Measurements from ENCODE around the gene LINGO3. TPM values are rescaled to one million over a fixed set of nuclear protein-coding genes. Genes with fewer than 3 reads are reported as not detected.
A peak's percentile ranks its signal among the peaks of the same experiment; 100 is the strongest.

The LINGO3 gene
- total RNA-seq, 1 experiment from 2014 or later: not detected

DNA sequence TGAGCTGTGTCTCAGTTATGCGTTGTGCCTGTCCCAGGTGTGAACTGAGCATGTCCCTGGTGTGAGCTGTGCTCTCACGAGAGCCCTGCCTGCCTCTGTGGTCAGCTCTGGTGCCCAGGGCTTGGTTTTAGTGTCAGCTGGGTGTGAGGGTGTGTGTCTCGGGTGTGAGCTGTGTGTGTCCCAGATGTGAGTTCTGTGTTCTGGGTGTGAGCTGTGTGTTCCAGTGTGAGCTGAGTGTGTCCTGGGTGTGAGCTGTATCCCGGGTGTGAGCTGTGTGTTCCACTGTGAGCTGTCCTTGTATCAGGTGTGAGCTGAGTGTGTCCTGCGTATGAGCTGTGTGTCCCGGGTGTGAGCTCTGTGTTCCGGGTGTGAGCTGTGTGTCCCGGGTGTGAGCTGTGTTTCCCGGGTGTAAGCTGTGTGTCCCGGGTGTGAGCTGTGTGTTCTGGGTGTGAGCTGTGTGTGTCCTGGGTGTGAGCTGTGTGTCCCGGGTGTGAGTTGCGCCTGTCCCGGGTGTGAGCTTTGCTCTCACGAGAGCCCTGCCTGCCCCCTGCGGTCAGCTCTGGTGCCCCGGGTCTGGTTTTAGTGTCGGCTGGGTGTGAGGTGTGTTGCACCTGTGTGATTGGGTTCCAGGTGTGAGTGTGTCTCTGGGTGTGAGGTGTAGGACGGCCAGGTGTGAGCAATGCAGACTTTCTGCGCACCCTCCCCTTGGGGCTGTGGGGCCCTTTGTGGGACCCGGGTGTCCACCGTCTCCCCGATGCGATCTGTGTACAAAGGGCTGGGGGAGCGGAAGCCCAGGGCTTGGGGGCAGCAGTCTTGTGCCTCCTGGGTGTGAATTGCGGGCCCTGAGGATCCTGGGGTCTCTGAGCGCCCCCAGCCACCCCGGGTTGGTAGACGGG lies 18.9 kb downstream of the LINGO3 start:
- Mint-ChIP-seq H3K36me3 (ENCODE audit: insufficient read depth, unreplicated experiment) (peaks cover 10% of the 10 kb centered on the region), H3K4me1 (ENCODE audit: low read depth, unreplicated experiment) (no peaks in the 10 kb centered on the region), H3K27me3 (ENCODE audit: unreplicated experiment) (peaks cover 45% of the 10 kb centered on the region), H3K4me3 (ENCODE audit: low read depth, unreplicated experiment) (peak overlapping the region; percentile 44), H3K27ac (ENCODE audit: unreplicated experiment) (no peak overlapping the region), H3K9me3 (ENCODE audit: low read depth, unreplicated experiment) (no peaks in the 10 kb centered on the region)
- CTCF ChIA-PET: interaction anchor here (0.6 kb wide), 1 partner anchor 41 kb away, joined by 4 read pairs; no protein-coding TSS in a partner anchor
- TF ChIP-seq, protein P1, sequence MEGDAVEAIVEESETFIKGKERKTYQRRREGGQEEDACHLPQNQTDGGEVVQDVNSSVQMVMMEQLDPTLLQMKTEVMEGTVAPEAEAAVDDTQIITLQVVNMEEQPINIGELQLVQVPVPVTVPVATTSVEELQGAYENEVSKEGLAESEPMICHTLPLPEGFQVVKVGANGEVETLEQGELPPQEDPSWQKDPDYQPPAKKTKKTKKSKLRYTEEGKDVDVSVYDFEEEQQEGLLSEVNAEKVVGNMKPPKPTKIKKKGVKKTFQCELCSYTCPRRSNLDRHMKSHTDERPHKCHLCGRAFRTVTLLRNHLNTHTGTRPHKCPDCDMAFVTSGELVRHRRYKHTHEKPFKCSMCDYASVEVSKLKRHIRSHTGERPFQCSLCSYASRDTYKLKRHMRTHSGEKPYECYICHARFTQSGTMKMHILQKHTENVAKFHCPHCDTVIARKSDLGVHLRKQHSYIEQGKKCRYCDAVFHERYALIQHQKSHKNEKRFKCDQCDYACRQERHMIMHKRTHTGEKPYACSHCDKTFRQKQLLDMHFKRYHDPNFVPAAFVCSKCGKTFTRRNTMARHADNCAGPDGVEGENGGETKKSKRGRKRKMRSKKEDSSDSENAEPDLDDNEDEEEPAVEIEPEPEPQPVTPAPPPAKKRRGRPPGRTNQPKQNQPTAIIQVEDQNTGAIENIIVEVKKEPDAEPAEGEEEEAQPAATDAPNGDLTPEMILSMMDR (IDR thresholded peaks at IDR 0.05; ENCODE audit: unreplicated experiment): no peak
- BruUV-seq (replicated peaks): no TSS peak
- DNase-seq: no peak
- intact Hi-C loops (cut with micrococcal nuclease; ENCODE audit: unreplicated experiment): no loop called here

DNA sequence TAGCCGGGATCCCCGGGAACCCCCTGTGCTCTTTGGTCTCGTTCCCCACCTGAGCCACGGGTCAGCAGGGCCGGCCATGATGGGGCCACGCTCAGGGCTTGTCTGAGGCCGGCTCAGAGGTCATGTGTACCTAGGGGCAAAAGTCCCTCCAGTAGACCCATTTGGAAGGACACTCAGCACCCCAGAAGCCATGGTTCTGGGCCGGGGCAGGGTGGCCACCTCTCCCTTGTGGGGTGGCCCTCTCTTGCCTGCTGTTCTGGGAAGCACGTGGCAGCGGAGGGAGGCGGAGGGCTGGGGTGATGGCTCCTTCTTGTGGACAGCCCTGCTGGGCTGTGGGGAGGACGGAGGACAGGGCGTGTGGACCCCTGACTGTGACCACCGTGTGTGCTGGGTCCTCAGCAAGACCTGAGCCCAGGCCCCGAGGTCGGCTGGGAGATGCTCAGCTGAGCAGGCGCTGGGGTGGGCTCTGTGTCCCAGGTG lies 19.6 kb downstream of the LINGO3 start:
- Mint-ChIP-seq H3K27me3 (ENCODE audit: unreplicated experiment) (peaks cover 38% of the 10 kb centered on the region), H3K27ac (ENCODE audit: unreplicated experiment) (no peak overlapping the region), H3K4me3 (ENCODE audit: low read depth, unreplicated experiment) (peak overlapping the region; percentile 44), H3K36me3 (ENCODE audit: insufficient read depth, unreplicated experiment) (peaks cover 10% of the 10 kb centered on the region), H3K9me3 (ENCODE audit: low read depth, unreplicated experiment) (no peaks in the 10 kb centered on the region), H3K4me1 (ENCODE audit: low read depth, unreplicated experiment) (no peaks in the 10 kb centered on the region)
- TF ChIP-seq, protein P1 (IDR thresholded peaks at IDR 0.05; ENCODE audit: unreplicated experiment): no peak
- CTCF ChIA-PET: no interaction called here
- DNase-seq: no peak
- no TSS peak for BruUV-seq (replicated peaks)
- intact Hi-C loops (cut with micrococcal nuclease; ENCODE audit: unreplicated experiment): no loop called here

DNA sequence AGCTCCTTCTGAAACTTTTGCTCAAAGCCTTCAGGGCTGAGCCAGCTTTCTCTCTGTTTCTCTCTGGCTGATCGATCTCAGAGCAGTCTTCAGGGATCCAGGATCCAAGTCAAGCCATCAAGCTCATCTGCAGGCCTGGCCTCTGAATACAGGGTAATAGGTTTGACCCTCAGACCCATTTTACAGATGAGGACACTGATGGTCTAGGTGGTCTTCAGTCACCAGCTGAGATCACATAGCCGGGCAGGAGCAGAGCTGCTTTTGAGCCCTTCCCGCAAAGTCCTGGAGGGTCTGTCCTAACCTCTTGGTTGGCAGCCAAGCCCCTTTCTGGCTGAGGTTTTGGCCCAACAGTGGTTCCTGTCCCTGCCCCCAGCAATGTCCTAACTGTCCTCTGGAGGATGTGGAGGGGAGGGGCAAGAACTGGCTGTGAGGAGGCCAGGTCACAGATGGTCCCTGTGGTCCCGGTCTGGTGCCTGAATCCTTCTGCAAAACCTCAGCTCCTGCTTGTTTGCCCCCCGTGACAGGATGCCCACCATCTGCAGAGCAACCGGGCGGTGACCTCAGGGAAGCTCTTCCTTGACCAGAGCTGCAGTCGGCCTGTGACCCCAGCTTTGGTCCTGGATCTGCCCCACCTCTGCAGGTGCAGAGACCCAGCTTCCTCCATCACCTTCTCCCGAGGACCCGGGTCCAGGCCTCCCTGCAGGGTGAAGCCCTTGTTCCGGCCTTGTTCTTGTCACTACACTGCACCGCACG lies 20.2 kb downstream of the LINGO3 start:
- Mint-ChIP-seq H3K9me3 (ENCODE audit: low read depth, unreplicated experiment) (no peaks in the 10 kb centered on the region), H3K27ac (ENCODE audit: unreplicated experiment) (no peak overlapping the region), H3K36me3 (ENCODE audit: insufficient read depth, unreplicated experiment) (peaks cover 10% of the 10 kb centered on the region), H3K4me3 (ENCODE audit: low read depth, unreplicated experiment) (no peak overlapping the region), H3K4me1 (ENCODE audit: low read depth, unreplicated experiment) (no peaks in the 10 kb centered on the region), H3K27me3 (ENCODE audit: unreplicated experiment) (peaks cover 32% of the 10 kb centered on the region)
- BruUV-seq (replicated peaks): no TSS peak
- TF ChIP-seq, protein P1 (IDR thresholded peaks at IDR 0.05; ENCODE audit: unreplicated experiment): no peak
- no peak for DNase-seq
- CTCF ChIA-PET: no interaction called here
- intact Hi-C loops (cut with micrococcal nuclease; ENCODE audit: unreplicated experiment): no loop called here

GRCh38 chr19:2286402-2287140 lies 21.4 kb downstream of the LINGO3 start:
- CTCF ChIA-PET: no interaction called here
- H3K27ac Mint-ChIP-seq (ENCODE audit: unreplicated experiment): no peak overlapping the region
- peaks cover 27% of the 10 kb centered on the region for H3K27me3 Mint-ChIP-seq (ENCODE audit: unreplicated experiment)
- H3K36me3 Mint-ChIP-seq (ENCODE audit: insufficient read depth, unreplicated experiment): peaks cover 10% of the 10 kb centered on the region
- H3K4me1 Mint-ChIP-seq (ENCODE audit: low read depth, unreplicated experiment): no peaks in the 10 kb centered on the region
- H3K9me3 Mint-ChIP-seq (ENCODE audit: low read depth, unreplicated experiment): no peaks in the 10 kb centered on the region
- H3K4me3 Mint-ChIP-seq (ENCODE audit: low read depth, unreplicated experiment): no peak overlapping the region
- TF ChIP-seq, protein P1 (IDR thresholded peaks at IDR 0.05; ENCODE audit: unreplicated experiment): no peak
- DNase-seq: no peak
- intact Hi-C loops (cut with micrococcal nuclease; ENCODE audit: unreplicated experiment): no loop called here
- BruUV-seq (replicated peaks): no TSS peak

Data from Calu3 (cell line).